GM12873 (cell line): ENCODE data around the gene IMMT.

Experiments
- TF ChIP-seq, protein P1 (sequence below): IDR thresholded peaks from 2 replicates; pipeline ENCODE4 v1.5.1; 2012; ENCODE audit warnings: low read depth, mild to moderate bottlenecking, moderate library complexity, low read length, control low read depth; ENCODE audit not compliant: insufficient read depth; ENCODE audit errors: missing control alignments

The IMMT gene

DNA sequence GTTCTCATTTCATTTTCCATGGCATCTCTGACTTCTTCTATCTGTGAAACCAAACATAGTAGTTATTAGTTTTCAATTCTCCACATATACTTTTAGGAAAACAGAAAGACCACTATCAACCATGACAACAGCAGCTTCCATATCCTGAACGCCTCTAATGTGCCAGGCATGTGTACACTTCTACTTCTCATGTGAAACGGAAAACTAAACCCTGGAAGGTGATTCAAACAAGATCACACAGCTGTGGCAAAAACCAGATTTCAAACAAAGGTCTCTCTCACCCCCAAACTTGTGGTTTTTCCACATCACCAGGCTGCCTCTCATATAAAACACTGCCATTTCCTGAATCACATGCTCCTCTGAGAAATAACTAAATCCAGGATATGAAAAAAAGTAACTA lies 47.5 kb downstream of the IMMT start:
- TF ChIP-seq, protein P1, sequence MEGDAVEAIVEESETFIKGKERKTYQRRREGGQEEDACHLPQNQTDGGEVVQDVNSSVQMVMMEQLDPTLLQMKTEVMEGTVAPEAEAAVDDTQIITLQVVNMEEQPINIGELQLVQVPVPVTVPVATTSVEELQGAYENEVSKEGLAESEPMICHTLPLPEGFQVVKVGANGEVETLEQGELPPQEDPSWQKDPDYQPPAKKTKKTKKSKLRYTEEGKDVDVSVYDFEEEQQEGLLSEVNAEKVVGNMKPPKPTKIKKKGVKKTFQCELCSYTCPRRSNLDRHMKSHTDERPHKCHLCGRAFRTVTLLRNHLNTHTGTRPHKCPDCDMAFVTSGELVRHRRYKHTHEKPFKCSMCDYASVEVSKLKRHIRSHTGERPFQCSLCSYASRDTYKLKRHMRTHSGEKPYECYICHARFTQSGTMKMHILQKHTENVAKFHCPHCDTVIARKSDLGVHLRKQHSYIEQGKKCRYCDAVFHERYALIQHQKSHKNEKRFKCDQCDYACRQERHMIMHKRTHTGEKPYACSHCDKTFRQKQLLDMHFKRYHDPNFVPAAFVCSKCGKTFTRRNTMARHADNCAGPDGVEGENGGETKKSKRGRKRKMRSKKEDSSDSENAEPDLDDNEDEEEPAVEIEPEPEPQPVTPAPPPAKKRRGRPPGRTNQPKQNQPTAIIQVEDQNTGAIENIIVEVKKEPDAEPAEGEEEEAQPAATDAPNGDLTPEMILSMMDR = no peak

DNA sequence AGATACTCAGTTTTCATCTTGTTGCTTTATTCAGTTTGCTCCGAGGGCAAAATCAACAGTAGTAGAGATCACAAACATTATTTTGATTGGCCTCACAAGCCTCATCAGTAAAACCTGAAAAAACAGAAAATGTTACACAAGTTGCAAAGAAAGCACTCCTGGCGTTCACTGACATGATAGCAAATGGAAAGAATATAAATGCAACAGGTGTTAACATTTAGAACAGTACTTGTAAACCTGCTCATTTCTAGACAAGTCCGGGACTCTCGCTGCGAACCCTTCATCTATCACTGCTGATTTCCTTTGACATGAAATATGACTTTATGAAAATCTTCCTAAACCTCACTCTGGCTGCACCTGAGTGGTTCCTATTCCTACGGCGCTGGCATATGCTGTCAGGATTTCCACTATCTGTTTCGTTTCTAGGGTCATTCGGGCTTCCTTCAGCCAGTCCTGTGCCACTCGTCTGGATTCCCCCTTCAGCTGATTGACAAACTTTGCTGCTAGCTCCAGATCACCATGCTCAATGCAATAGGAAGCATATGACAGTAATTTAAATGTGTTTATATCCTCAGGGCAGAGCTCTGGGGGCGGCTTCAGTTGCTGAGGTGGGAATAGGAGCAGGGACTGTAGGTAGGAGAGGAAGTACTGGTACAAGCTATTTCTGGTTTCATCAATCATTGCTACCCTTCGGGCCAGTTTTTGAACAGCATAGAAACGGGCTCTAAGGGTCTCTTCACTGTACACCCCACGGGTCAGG lies 51.2 kb downstream of the IMMT start:
- TF ChIP-seq, protein P1 = no peak

DNA sequence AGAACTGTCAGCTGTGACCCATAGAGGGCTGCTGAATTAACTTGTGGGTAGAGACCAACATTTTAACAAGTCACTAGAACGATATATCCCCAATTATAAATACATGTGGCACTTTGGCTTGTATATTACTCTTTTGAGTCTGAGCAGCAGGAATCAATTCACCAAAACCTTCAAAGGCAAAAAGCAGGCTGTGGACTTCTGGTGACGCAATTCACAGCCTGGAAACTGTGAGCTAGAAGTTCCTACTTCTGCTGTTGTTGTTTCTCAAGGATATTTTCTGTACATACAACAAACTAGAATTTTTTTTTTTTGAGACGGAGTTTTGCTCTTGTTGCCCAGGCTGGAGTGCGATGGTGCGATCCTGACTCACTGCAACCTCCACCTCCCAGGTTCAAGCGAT lies 52.0 kb downstream of the IMMT start:
- TF ChIP-seq, protein P1 = no peak

DNA sequence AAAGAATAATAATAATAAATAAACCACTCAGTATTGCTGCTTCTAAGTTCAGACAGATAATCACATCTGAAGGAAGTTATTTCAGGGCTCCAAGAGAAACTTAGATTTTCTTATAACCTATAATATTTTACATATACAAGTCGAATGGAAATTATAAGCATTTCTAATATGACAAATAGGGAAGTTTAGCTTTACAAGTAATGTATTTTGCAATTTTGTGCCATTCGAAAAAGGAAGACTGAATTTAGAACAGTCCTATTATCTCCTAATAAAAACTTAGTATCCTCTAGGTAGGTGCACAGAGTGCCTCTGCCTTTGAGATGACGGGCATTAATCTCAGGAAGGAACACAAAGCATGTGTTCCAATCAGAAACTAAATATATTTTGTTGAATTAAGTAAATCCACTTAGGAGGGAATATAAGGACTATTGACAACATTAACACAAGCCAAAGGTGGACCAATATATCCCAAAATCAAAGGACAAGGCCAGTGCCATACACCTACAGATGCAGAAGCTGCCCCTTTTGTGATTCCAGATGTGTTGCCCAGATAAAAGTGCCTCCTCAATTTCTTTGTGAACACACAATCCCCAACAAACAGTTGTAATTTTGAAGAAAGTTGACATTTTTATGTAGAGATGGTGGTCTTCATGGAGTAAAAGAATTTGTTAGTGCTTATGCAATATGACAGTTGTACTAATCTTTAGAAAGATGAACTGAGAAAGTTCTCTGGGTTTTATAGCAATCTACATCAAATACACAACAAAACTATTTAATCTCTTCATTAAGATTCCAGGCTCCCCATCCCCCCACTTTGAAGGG lies 52.6 kb downstream of the IMMT start:
- TF ChIP-seq, protein P1 = no peak

DNA sequence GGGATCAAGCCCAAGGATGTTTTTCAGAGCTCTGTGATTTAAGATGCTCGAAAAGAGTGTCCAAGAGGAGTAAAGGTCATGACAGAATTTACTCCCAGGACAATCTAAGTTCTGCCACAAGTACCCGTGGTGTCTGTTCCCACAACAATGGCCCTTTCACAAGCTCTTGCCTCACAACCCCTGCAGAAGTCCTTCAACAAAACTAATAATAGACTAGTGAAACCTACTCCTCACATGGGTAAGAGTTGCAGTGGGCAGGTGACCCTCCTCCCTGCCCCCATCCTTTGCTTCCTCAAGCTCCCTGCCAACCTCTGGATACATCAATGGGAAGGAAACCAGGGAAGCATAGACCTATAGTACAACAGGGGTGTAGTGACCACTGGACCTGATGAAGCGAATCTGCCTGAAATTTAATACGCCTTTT lies 54.3 kb downstream of the IMMT start:
- TF ChIP-seq, protein P1 = no peak

DNA sequence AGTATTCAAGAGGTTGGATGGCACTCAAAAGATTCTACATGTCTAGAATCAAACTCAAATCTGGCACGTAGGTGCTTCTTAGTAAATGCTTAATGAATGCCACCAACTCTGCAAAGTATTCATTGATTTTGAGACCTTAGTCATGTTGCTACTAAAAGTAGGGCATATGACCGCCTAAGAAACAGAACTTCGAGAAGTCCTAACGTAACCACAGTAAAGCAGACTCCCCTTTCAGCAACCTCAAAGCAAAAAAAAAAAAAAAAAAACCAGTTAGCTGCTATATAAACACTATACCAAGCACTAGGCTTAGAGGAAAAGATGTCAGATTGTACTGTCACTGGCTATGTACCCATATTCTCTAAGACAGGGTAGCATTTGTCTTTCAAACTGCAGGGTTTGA lies 55.3 kb downstream of the IMMT start:
- TF ChIP-seq, protein P1 = no peak
